Measurements from ENCODE around the gene GGA1.
A peak's percentile ranks its signal among the peaks of the same experiment; 100 is the strongest.

The GGA1 gene

GRCh38 chr22:37562049-37562875 lies 46.4 kb upstream of the GGA1 start:
- peak overlapping the region; percentile 90 for H3K4me3 ChIP-seq (ENCODE audit: low read depth, low read length)
- in situ Hi-C loops (cut with HindIII; ENCODE audit: low sequenced_read_pairs), result loop anchor here (10.0 kb wide), 1 partner anchor 237 kb away; no protein-coding TSS in a partner anchor
- no peak for TF ChIP-seq CTCF (IDR thresholded peaks at IDR 0.05; ENCODE audit: low read depth, low read length, missing control alignments)
- DNase-seq (ENCODE audit: low read depth), result no peak

- in situ Hi-C loops (cut with HindIII; ENCODE audit: low sequenced_read_pairs), result loop anchor here (10.0 kb wide), 1 partner anchor 239 kb away; no protein-coding TSS in a partner anchor
Measured at GRCh38 chr22:37563153-37564081, 45.2 kb upstream of the GGA1 start.

GRCh38 chr22:37564111-37564711 lies 44.4 kb upstream of the GGA1 start:
- DNase-seq (ENCODE audit: low read depth), result no peak
- peak overlapping the region; percentile 90 for H3K4me3 ChIP-seq (ENCODE audit: low read depth, low read length)
- in situ Hi-C loops (cut with HindIII; ENCODE audit: low sequenced_read_pairs), result loop anchor here (10.0 kb wide), 1 partner anchor 239 kb away; no protein-coding TSS in a partner anchor
- no peak for TF ChIP-seq CTCF (IDR thresholded peaks at IDR 0.05; ENCODE audit: low read depth, low read length, missing control alignments)

More at GRCh38 chr22:37563153-37564081, 45.2 kb upstream of the GGA1 start:
- peak overlapping the region; percentile 90 for H3K4me3 ChIP-seq (ENCODE audit: low read depth, low read length)
- DNase-seq (ENCODE audit: low read depth), result peak; percentile 83
- no peak for TF ChIP-seq CTCF (IDR thresholded peaks at IDR 0.05; ENCODE audit: low read depth, low read length, missing control alignments)

- no peak for TF ChIP-seq CTCF (IDR thresholded peaks at IDR 0.05; ENCODE audit: low read depth, low read length, missing control alignments)
- DNase-seq (ENCODE audit: low read depth), result no peak
- no peak overlapping the region for H3K4me3 ChIP-seq (ENCODE audit: low read depth, low read length)
- in situ Hi-C loops (cut with HindIII; ENCODE audit: low sequenced_read_pairs), result loop anchor here (10.0 kb wide), 1 partner anchor 241 kb away; no protein-coding TSS in a partner anchor
Measured at GRCh38 chr22:37565830-37566229, 42.8 kb upstream of the GGA1 start.

- TF ChIP-seq CTCF (IDR thresholded peaks at IDR 0.05; ENCODE audit: low read depth, low read length, missing control alignments), result no peak
- in situ Hi-C loops (cut with HindIII; ENCODE audit: low sequenced_read_pairs), result loop anchor here (10.0 kb wide), 1 partner anchor 242 kb away; no protein-coding TSS in a partner anchor
- no peak for DNase-seq (ENCODE audit: low read depth)
- no peak overlapping the region for H3K4me3 ChIP-seq (ENCODE audit: low read depth, low read length)
Measured at GRCh38 chr22:37566329-37566837, 42.3 kb upstream of the GGA1 start.

Measured in astrocyte of the cerebellum (primary cell).